B cell (primary cell): ENCODE measurements around the gene DRC1. TPM values are rescaled to one million over a fixed set of nuclear protein-coding genes. Genes with fewer than 3 reads are reported as not detected.

Source experiments
- ATAC-seq: fragments of 200-7000 bp; cut with Tn5 transposase; one replicate; pipeline ENCODE4 v1.10.0; 2021; ENCODE audit warnings: low read depth, mild to moderate bottlenecking, moderate number of reproducible peaks, moderate library complexity
- CTCF ChIA-PET: fragments of 350-600 bp; sonication (Branson Sonifier 250); formaldehyde crosslinking; loops from one replicate; lab custom pipeline; 2021; ENCODE audit warnings: antibody characterized with exemption, inconsistent platforms; lab: Charles Lee
- POLR2A ChIA-PET: fragments of 350-600 bp; sonication (Branson Sonifier 250); formaldehyde crosslinking; loops from one replicate; lab custom pipeline; 2021; ENCODE audit warnings: antibody characterized with exemption; lab: Charles Lee
- DNase-seq: peaks from one replicate; pipeline ENCODE4 v3.0.0; 2013
- H2AFZ ChIP-seq: 2 replicates; pipeline ENCODE4 v1.6.1; 2012; ENCODE audit warnings: mild to moderate bottlenecking, low read depth, low read length; ENCODE audit not compliant: insufficient read depth, poor library complexity, severe bottlenecking
- H3K27ac ChIP-seq, 2 donors: 1 replicate in 1 of 2; 2 replicates in 1 of 2; pipeline ENCODE4 v1.5.1; 2012 to 2013; ENCODE audit warnings: low read length in 2 of 2, mild to moderate bottlenecking in 2 of 2, moderate library complexity in 1 of 2
- H3K27me3 ChIP-seq, 4 experiments: fragments of 200-600 bp in 1 of 4; sonication (generic) in 1 of 4; replicated peaks in 1 of 4; 1 replicate in 2 of 4; 2 replicates in 2 of 4; pipeline versions ENCODE4 v1.6.1 to v1.7.0; 2013 to 2016; ENCODE audit warnings: low read length in 3 of 4, mild to moderate bottlenecking in 2 of 4, mixed read lengths in 1 of 4, moderate library complexity in 1 of 4; ENCODE audit not compliant: insufficient read depth in 4 of 4, control insufficient read depth in 3 of 4; ENCODE audit errors: control extremely low read depth in 1 of 4
- H3K36me3 ChIP-seq, 2 experiments: replicated peaks in 1 of 2; 1 replicate in 1 of 2; 2 replicates in 1 of 2; pipeline versions ENCODE4 v1.6.1 to v1.7.1; 2013; ENCODE audit warnings: low read length in 1 of 2; ENCODE audit not compliant: insufficient read depth in 2 of 2, control insufficient read depth in 1 of 2; ENCODE audit errors: control extremely low read depth in 1 of 2, extremely low read depth in 1 of 2
- H3K4me1 ChIP-seq, 2 donors: fragments of 200-600 bp in 1 of 2; sonication (generic) in 1 of 2; 1 replicate in 1 of 2; 2 replicates in 1 of 2; pipeline versions ENCODE4 v1.5.1 to v1.6.1; 2013 to 2017; ENCODE audit warnings: low read length in 2 of 2; ENCODE audit not compliant: control insufficient read depth in 2 of 2, insufficient read depth in 2 of 2
- H3K4me2 ChIP-seq: replicated peaks from 2 replicates; pipeline ENCODE3; 2012; ENCODE audit warnings: mild to moderate bottlenecking, low read depth, low read length; ENCODE audit not compliant: poor library complexity, severe bottlenecking
- H3K4me3 ChIP-seq, 5 experiments: fragments of 200-600 bp in 1 of 5; sonication (generic) in 1 of 5; 1 replicate in 3 of 5; 2 replicates in 2 of 5; pipeline versions ENCODE4 v1.5.1 to v1.7.0; 2011 to 2016; ENCODE audit warnings: low read length in 4 of 5, mild to moderate bottlenecking in 4 of 5, low read depth in 2 of 5, control low read depth in 1 of 5, moderate library complexity in 1 of 5; ENCODE audit not compliant: insufficient read depth in 1 of 5; ENCODE audit errors: control extremely low read depth in 1 of 5, extremely low read depth in 1 of 5
- H3K79me2 ChIP-seq: fragments of 200-600 bp; sonication (generic); one replicate; pipeline ENCODE4 v1.6.0; 2016; ENCODE audit warnings: low read length; ENCODE audit not compliant: control insufficient read depth, insufficient read depth
- H3K9ac ChIP-seq: fragments of 200-600 bp; sonication (generic); 2 replicates; pipeline ENCODE4 v1.6.1; 2017; ENCODE audit warnings: mild to moderate bottlenecking, low read length, moderate library complexity
- H3K9me3 ChIP-seq, 3 donors: one replicate each; pipeline versions ENCODE4 v1.6.1 to v1.7.1; 2013; ENCODE audit warnings: low read length in 2 of 3; ENCODE audit not compliant: control insufficient read depth in 2 of 3, insufficient read depth in 1 of 3; ENCODE audit errors: control extremely low read depth in 1 of 3
- H4K20me1 ChIP-seq: 2 replicates; pipeline ENCODE4 v1.6.0; 2012; ENCODE audit warnings: mild to moderate bottlenecking, low read length; ENCODE audit not compliant: insufficient read depth, control insufficient read depth, poor library complexity, severe bottlenecking
- H3K27ac Mint-ChIP-seq: one replicate; pipeline ENCODE4 v1.8.0; 2021; ENCODE audit warnings: mixed read lengths
- H3K27me3 Mint-ChIP-seq: one replicate; pipeline ENCODE4 v1.8.0; 2021; ENCODE audit warnings: mixed read lengths
- H3K4me1 Mint-ChIP-seq: one replicate; pipeline ENCODE4 v1.8.0; 2021; ENCODE audit warnings: mixed read lengths
- H3K4me3 Mint-ChIP-seq: one replicate; pipeline ENCODE4 v1.8.0; 2021; ENCODE audit warnings: mixed read lengths
- H3K9me3 Mint-ChIP-seq: one replicate; pipeline ENCODE4 v1.8.0; 2022; ENCODE audit warnings: mixed read lengths; ENCODE audit not compliant: insufficient read depth
- EZH2 ChIP-seq: IDR thresholded peaks from 2 replicates; pipeline ENCODE4 v1.6.1; 2012; ENCODE audit warnings: borderline replicate concordance, low read depth, mild to moderate bottlenecking, moderate library complexity, low read length; ENCODE audit not compliant: insufficient read depth, poor library complexity, severe bottlenecking
- WGBS: methylation state at CpG from one replicate; pipeline ENCODE4 v1.1.5; 2013; ENCODE audit warnings: missing lambda C conversion rate; ENCODE audit not compliant: insufficient coverage; 5-methylcytosine and 5-hydroxymethylcytosine counted together
- intact Hi-C: fragments of 100-400 bp; cut with micrococcal nuclease; formaldehyde crosslinking; loops from one replicate; pipeline ENCODE4 v1.10.0; 2022
- polyA plus RNA-seq: library from polyadenylated mRNA; depleted of rRNA; stranded (reverse); fragments of >200 nt; gene quantifications from 2 replicates; pipeline ENCODE4 v1.2.3, GENCODE V29; 2012
- total RNA-seq, 2 donors: library from RNA; stranded (reverse); fragments of 120-200 nt in 1 of 2; gene quantifications; 1 replicate in 1 of 2; 2 replicates in 1 of 2; pipeline versions ENCODE4 v1.2.3 to v1.2.4, GENCODE V29; 2013 to 2022
- TF ChIP-seq, protein P1 (sequence below): fragments of 200-600 bp; IDR thresholded peaks from one replicate; pipeline ENCODE4 v1.8.0; 2022; ENCODE audit warnings: antibody characterized with exemption, mild to moderate bottlenecking

Gene DRC1
- total and polyA plus RNA-seq, 2 donors (not counting 1 experiment from before 2014, with no cell fraction given), result not detected

DNA sequence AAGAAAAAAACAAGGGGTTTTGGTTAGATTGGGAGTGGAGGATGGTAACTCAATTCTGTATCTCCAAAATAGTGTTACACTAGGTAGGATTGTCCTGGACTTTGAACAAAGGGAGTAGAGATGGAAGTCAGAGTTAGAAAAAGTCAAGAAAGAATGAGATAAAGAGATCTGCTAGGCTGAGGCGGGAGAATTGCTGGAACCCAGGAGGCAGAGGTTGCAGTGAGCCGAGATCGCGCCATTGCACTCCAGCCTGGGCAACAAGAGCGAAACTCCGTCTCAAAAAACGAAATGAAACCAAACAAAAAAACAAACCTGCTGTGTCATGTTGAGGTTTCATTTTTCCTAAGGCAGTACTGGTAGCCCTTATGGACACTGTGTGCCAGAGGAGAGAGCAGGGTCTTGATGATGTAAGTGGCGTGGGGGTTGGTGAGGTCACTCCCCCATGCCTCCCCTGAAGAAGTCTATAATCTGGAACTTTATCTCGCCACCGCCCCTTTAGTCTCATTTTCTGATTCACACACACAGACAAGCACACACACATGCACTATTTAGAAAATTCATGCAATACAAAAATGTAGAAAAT, 10.5 kb downstream of the DRC1 start:
- peak overlapping the region; percentile 52 for H3K4me3 Mint-ChIP-seq
- peaks cover 11% of the 10 kb centered on the region for H3K27me3 Mint-ChIP-seq
- peak; percentile 8 for DNase-seq
- H3K9ac ChIP-seq, result peak overlapping the region; percentile 31
- peak overlapping the region; percentile 50 for H2AFZ ChIP-seq
- ChIA-PET POLR2A (no interaction called here), CTCF (no interaction called here)
- no peaks in the 10 kb centered on the region for H3K9me3 Mint-ChIP-seq
- intact Hi-C loops, result no loop called here
- no peaks in the 10 kb centered on the region for H3K36me3 ChIP-seq
- H3K27ac ChIP-seq, result no peak overlapping the region
- H3K4me1 Mint-ChIP-seq, result peaks cover 9% of the 10 kb centered on the region
- H3K27me3 ChIP-seq, result no peaks in the 10 kb centered on the region
- no peaks in the 10 kb centered on the region for H3K9me3 ChIP-seq
- H3K27ac Mint-ChIP-seq, result no peak overlapping the region
- H3K4me2 ChIP-seq, result peak overlapping the region; percentile 36
- H4K20me1 ChIP-seq, result no peaks in the 10 kb centered on the region
- WGBS, result 27% methylated on average over 4 of the region's 10 CpGs
- no peak for ATAC-seq
- no peaks in the 10 kb centered on the region for H3K4me1 ChIP-seq
- H3K4me3 ChIP-seq, result peak overlapping the region in 3 of 5 experiments; percentile 16 to 35 (median 31)
- TF ChIP-seq, protein P1, sequence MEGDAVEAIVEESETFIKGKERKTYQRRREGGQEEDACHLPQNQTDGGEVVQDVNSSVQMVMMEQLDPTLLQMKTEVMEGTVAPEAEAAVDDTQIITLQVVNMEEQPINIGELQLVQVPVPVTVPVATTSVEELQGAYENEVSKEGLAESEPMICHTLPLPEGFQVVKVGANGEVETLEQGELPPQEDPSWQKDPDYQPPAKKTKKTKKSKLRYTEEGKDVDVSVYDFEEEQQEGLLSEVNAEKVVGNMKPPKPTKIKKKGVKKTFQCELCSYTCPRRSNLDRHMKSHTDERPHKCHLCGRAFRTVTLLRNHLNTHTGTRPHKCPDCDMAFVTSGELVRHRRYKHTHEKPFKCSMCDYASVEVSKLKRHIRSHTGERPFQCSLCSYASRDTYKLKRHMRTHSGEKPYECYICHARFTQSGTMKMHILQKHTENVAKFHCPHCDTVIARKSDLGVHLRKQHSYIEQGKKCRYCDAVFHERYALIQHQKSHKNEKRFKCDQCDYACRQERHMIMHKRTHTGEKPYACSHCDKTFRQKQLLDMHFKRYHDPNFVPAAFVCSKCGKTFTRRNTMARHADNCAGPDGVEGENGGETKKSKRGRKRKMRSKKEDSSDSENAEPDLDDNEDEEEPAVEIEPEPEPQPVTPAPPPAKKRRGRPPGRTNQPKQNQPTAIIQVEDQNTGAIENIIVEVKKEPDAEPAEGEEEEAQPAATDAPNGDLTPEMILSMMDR, result no peak
- TF ChIP-seq EZH2, result no peak
- H3K79me2 ChIP-seq, result no peaks in the 10 kb centered on the region

DNA sequence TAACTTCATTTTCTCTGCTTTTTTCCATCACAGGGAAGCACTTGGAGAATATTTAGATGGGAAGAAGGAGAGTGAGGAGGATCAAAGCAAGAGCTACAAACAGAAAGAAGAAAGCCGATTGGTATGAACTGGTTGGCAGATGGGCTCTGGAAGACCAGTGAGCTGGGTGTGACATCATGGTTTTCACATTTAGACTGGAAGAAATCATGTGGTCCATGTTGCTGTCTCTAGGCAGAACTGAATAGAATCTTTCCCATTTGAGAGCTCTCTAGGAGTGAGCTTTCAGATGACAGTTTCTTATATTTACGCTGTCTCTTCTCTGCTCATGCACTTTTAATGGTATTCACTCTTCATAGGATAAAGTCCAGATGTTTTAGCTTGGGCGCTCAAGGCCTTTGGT, 12.6 kb downstream of the DRC1 start:
- no peaks in the 10 kb centered on the region for H3K9me3 ChIP-seq
- H3K27me3 Mint-ChIP-seq, result peaks cover 1% of the 10 kb centered on the region

More for the DNA sequence above, 12.6 kb downstream of the DRC1 start:
- no peak overlapping the region for H3K27ac ChIP-seq
- Mint-ChIP-seq H3K4me3 (no peak overlapping the region), H3K4me1 (peaks cover 9% of the 10 kb centered on the region), H3K27ac (no peak overlapping the region), H3K9me3 (no peaks in the 10 kb centered on the region)
- no peaks in the 10 kb centered on the region for H3K36me3 ChIP-seq
- CTCF ChIA-PET, result interaction anchor here (0.8 kb wide), 1 partner anchor 25 kb away, joined by 3 read pairs; no protein-coding TSS in a partner anchor
- ATAC-seq, result no peak
- H3K4me1 ChIP-seq, result no peaks in the 10 kb centered on the region
- POLR2A ChIA-PET, result no interaction called here
- intact Hi-C loops, result no loop called here
- no peak overlapping the region for H3K4me3 ChIP-seq
- no peak overlapping the region for H3K4me2 ChIP-seq
- no peak overlapping the region for H2AFZ ChIP-seq
- H3K27me3 ChIP-seq, result no peaks in the 10 kb centered on the region
- no peak overlapping the region for H3K9ac ChIP-seq
- H3K79me2 ChIP-seq, result no peaks in the 10 kb centered on the region
- TF ChIP-seq, protein P1, result no peak
- TF ChIP-seq EZH2, result no peak
- WGBS, result 92% methylated on average over 2 of the region's 3 CpGs
- no peaks in the 10 kb centered on the region for H4K20me1 ChIP-seq
- no peak for DNase-seq
